ENCODE data around the gene TMEM222. TPM values are rescaled to one million over a fixed set of nuclear protein-coding genes. Genes with fewer than 3 reads are reported as not detected.

The TMEM222 gene
- total RNA-seq, 1 experiment from 2014 or later = 38.3 TPM

DNA sequence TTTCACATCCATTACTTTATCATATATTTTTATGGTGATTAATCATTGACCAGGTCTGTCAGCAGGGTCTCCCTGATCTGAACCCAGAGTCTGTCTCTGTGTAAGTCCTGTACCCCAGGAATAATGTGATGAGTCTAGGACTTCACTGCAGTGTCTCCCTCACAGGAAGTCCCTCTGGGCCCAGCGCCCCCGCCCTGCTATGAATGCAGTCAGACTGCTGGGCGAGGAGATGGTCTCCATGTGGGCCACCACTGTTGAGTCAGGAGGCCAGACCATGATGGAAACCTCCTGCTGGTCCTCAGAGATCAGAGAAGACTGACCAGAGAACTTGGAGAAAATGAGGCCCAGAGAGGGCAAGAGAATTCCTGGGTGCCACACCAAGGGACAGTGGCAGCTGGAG is 9.5 kb downstream of the TMEM222 start:
- Mint-ChIP-seq H3K4me1 (ENCODE audit: insufficient read depth, unreplicated experiment) (peaks cover 9% of the 10 kb centered on the region), H3K27me3 (ENCODE audit: insufficient read depth, unreplicated experiment) (no peaks in the 10 kb centered on the region), H3K27ac (ENCODE audit: low read depth, unreplicated experiment) (no peak overlapping the region), H3K36me3 (ENCODE audit: insufficient read depth, unreplicated experiment) (peaks cover 48% of the 10 kb centered on the region), H3K9me3 (ENCODE audit: unreplicated experiment) (no peaks in the 10 kb centered on the region), H3K4me3 (ENCODE audit: unreplicated experiment) (no peak overlapping the region)
- intact Hi-C loops (cut with micrococcal nuclease) = no loop called here
- DNase-seq (ENCODE audit: unreplicated experiment) = no peak
- TF ChIP-seq, protein P1, sequence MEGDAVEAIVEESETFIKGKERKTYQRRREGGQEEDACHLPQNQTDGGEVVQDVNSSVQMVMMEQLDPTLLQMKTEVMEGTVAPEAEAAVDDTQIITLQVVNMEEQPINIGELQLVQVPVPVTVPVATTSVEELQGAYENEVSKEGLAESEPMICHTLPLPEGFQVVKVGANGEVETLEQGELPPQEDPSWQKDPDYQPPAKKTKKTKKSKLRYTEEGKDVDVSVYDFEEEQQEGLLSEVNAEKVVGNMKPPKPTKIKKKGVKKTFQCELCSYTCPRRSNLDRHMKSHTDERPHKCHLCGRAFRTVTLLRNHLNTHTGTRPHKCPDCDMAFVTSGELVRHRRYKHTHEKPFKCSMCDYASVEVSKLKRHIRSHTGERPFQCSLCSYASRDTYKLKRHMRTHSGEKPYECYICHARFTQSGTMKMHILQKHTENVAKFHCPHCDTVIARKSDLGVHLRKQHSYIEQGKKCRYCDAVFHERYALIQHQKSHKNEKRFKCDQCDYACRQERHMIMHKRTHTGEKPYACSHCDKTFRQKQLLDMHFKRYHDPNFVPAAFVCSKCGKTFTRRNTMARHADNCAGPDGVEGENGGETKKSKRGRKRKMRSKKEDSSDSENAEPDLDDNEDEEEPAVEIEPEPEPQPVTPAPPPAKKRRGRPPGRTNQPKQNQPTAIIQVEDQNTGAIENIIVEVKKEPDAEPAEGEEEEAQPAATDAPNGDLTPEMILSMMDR (IDR thresholded peaks at IDR 0.05; ENCODE audit: unreplicated experiment) = no peak
- POLR2A ChIA-PET = no interaction called here
- BruUV-seq (replicated peaks) = no TSS peak
- CTCF ChIA-PET = interaction anchor here (0.9 to 2.4 kb wide), 3 partner anchors 31 to 59 kb away, joined by 4 to 12 read pairs (median 7); no protein-coding TSS in a partner anchor

DNA sequence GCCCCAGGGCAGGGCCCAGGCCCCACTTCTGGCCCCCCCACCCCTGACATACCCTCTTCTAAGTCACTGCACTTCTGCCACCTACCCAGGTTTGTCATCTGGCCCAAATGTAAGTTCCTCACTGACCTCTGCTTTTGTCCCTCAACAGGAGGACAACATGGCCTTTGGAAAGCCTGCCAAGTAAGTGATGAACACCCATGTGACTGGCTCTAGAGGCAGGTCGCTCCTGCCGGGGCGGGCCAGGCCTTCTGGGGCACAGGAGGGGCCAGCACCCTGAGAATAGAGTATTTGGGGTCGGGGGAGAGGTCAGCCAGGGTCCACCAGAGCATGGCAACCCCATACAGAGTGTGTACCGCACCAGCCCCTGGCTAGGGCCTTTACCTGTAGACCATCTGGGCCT is 10.0 kb downstream of the TMEM222 start:
- peak overlapping the region; percentile 35 for H3K27ac Mint-ChIP-seq (ENCODE audit: low read depth, unreplicated experiment)
- DNase-seq (ENCODE audit: unreplicated experiment) = no peak
- CTCF ChIA-PET = interaction anchor here (0.6 to 3.2 kb wide), 18 partner anchors 8 to 346 kb away, joined by 3 to 36 read pairs (median 6); partner anchors contain the start of genes CD164L2, MAP3K6 and SYTL1
- POLR2A ChIA-PET = interaction anchor here (0.6 to 2.1 kb wide), 6 partner anchors 8 to 63 kb away, joined by 3 to 24 read pairs (median 8); partner anchors contain the start of genes MAP3K6 and SYTL1
- BruUV-seq (replicated peaks) = no TSS peak
- intact Hi-C loops (cut with micrococcal nuclease) = loop anchor here (1.0 kb wide), 1 partner anchor 56 kb away; no protein-coding TSS in a partner anchor
- peaks cover 51% of the 10 kb centered on the region for H3K36me3 Mint-ChIP-seq (ENCODE audit: insufficient read depth, unreplicated experiment)
- TF ChIP-seq, protein P1 (IDR thresholded peaks at IDR 0.05; ENCODE audit: unreplicated experiment) = no peak
- H3K4me1 Mint-ChIP-seq (ENCODE audit: insufficient read depth, unreplicated experiment) = peaks cover 9% of the 10 kb centered on the region
- no peaks in the 10 kb centered on the region for H3K9me3 Mint-ChIP-seq (ENCODE audit: unreplicated experiment)
- H3K4me3 Mint-ChIP-seq (ENCODE audit: unreplicated experiment) = no peak overlapping the region
- no peaks in the 10 kb centered on the region for H3K27me3 Mint-ChIP-seq (ENCODE audit: insufficient read depth, unreplicated experiment)

DNA sequence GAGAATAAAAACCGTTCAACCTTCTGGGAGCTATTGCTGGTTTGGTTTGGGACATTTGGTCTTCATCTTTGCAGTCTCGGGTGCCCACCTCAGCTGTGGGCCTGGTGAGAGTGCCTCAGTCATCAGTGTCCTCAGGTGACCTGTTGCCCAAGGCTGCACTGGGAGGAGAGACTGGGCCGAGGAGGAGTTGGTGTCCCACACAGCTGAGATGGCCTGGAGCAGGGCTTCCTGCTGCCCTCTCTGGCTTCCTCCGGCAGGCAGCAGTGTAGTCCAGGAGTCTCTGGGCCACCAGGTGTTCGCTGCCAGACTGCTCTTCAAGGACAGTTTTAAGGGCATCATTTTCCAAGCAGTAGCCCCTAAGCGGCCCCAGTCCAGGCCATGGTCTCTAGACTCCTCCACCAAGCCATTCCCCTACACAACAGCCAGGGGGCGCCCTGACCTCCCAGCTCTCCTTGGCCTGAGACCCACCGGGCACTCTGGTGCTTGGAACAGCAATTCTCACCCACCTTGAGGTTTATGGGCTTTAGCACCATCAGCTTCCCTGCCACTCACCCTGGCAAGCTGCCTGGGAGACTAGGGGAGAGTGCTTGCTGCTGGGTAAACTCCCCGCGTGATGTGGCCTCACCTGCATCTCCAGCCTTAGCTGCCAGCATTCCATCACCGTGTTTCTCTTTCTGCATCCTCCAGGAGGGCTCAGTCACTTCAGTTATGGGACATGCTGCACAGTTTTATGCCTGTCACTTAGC is 10.7 kb downstream of the TMEM222 start:
- POLR2A ChIA-PET = interaction anchor here (0.6 to 2.1 kb wide), 7 partner anchors 9 to 63 kb away, joined by 3 to 24 read pairs (median 8); partner anchors contain the start of genes MAP3K6 and SYTL1

More for the DNA sequence above, 10.7 kb downstream of the TMEM222 start:
- intact Hi-C loops (cut with micrococcal nuclease) = loop anchor here (1.0 kb wide), 1 partner anchor 56 kb away; no protein-coding TSS in a partner anchor
- Mint-ChIP-seq H3K27me3 (ENCODE audit: insufficient read depth, unreplicated experiment) (no peaks in the 10 kb centered on the region), H3K36me3 (ENCODE audit: insufficient read depth, unreplicated experiment) (peaks cover 49% of the 10 kb centered on the region), H3K4me1 (ENCODE audit: insufficient read depth, unreplicated experiment) (peaks cover 9% of the 10 kb centered on the region), H3K4me3 (ENCODE audit: unreplicated experiment) (no peak overlapping the region), H3K9me3 (ENCODE audit: unreplicated experiment) (no peaks in the 10 kb centered on the region), H3K27ac (ENCODE audit: low read depth, unreplicated experiment) (peak overlapping the region; percentile 35)
- TF ChIP-seq, protein P1 (IDR thresholded peaks at IDR 0.05; ENCODE audit: unreplicated experiment) = peak; percentile 75
- DNase-seq (ENCODE audit: unreplicated experiment) = peak; percentile 56
- no TSS peak for BruUV-seq (replicated peaks)
- CTCF ChIA-PET = interaction anchor here (0.5 to 3.2 kb wide), 28 partner anchors 8 to 596 kb away, joined by 3 to 36 read pairs (median 5); partner anchors contain the start of genes CD164L2, MAP3K6 and SYTL1
